Mesodermal cell (in vitro differentiated cells): Measurements from ENCODE around the gene XYLT1.

ENCODE experiments used
- H3K27ac ChIP-seq: 2 replicates; pipeline ENCODE4 v1.7.0; 2013; ENCODE audit warnings: mild to moderate bottlenecking, low read depth, low read length, moderate library complexity; ENCODE audit not compliant: severe bottlenecking
- H3K36me3 ChIP-seq: 2 replicates; pipeline ENCODE4 v1.7.1; 2013; ENCODE audit warnings: mild to moderate bottlenecking, low read length, moderate library complexity; ENCODE audit not compliant: control insufficient read depth, insufficient read depth
- H3K4me1 ChIP-seq: one replicate; pipeline ENCODE4 v1.7.1; 2013; ENCODE audit warnings: mild to moderate bottlenecking, low read length; ENCODE audit not compliant: insufficient read depth, control insufficient read depth, poor library complexity, severe bottlenecking
- H3K4me3 ChIP-seq: 2 replicates; pipeline ENCODE4 v1.7.0; 2013; ENCODE audit warnings: low read length, control low read depth, mild to moderate bottlenecking; ENCODE audit not compliant: insufficient read depth, poor library complexity, severe bottlenecking; ENCODE audit errors: extremely low read depth
- H3K9me3 ChIP-seq: 2 replicates; pipeline ENCODE4 v1.7.1; 2013; ENCODE audit warnings: mild to moderate bottlenecking, low read length, moderate library complexity; ENCODE audit not compliant: control insufficient read depth
- WGBS, 2 experiments: methylation state at CpG; one replicate each; pipeline ENCODE4 v1.1.5; 2013; ENCODE audit warnings: missing lambda C conversion rate in 2 of 2; ENCODE audit not compliant: insufficient coverage in 2 of 2; 5-methylcytosine and 5-hydroxymethylcytosine counted together

Gene XYLT1

GRCh38 chr16:17445421-17445820, 25.3 kb downstream of the XYLT1 start:
- Histone ChIP-seq H3K36me3 (peaks cover 5% of the 10 kb centered on the region), H3K4me1 (peaks cover 3% of the 10 kb centered on the region), H3K9me3 (no peaks in the 10 kb centered on the region), H3K27ac (no peak overlapping the region), H3K4me3 (no peak overlapping the region)
- 75 to 76% methylated on average over 11 to 12 of the region's 12 CpGs for WGBS, 2 experiments

GRCh38 chr16:17444658-17445057, 26.1 kb downstream of the XYLT1 start:
- Histone ChIP-seq H3K4me1 (peaks cover 3% of the 10 kb centered on the region), H3K36me3 (peaks cover 5% of the 10 kb centered on the region), H3K27ac (no peak overlapping the region), H3K9me3 (no peaks in the 10 kb centered on the region), H3K4me3 (no peak overlapping the region)
- WGBS, 2 experiments: 95 to 100% methylated on average over 1 of the region's 1 CpG

GRCh38 chr16:17440131-17440530, 30.6 kb downstream of the XYLT1 start:
- H3K27ac ChIP-seq: no peak overlapping the region
- no peak overlapping the region for H3K4me3 ChIP-seq
- no peaks in the 10 kb centered on the region for H3K4me1 ChIP-seq
- WGBS, 2 experiments: 93 to 98% methylated on average over 2 to 4 of the region's 4 CpGs
- H3K36me3 ChIP-seq: no peaks in the 10 kb centered on the region
- H3K9me3 ChIP-seq: no peaks in the 10 kb centered on the region

GRCh38 chr16:17439580-17439979, 31.2 kb downstream of the XYLT1 start:
- Histone ChIP-seq H3K27ac (no peak overlapping the region), H3K9me3 (no peaks in the 10 kb centered on the region), H3K36me3 (no peaks in the 10 kb centered on the region), H3K4me1 (no peaks in the 10 kb centered on the region), H3K4me3 (no peak overlapping the region)
- 77 to 83% methylated on average over 2 of the region's 3 CpGs for WGBS, 2 experiments

- H3K9me3 ChIP-seq: no peaks in the 10 kb centered on the region
- no peaks in the 10 kb centered on the region for H3K4me1 ChIP-seq
- no CpG with 5 or more reads among the region's 5 CpGs for WGBS, 2 experiments
- H3K4me3 ChIP-seq: no peak overlapping the region
- no peaks in the 10 kb centered on the region for H3K36me3 ChIP-seq
- no peak overlapping the region for H3K27ac ChIP-seq
Measured at GRCh38 chr16:17437981-17438380, 32.8 kb downstream of the XYLT1 start.

- Histone ChIP-seq H3K36me3 (no peaks in the 10 kb centered on the region), H3K27ac (no peak overlapping the region), H3K4me3 (no peak overlapping the region), H3K4me1 (no peaks in the 10 kb centered on the region), H3K9me3 (no peaks in the 10 kb centered on the region)
- WGBS, 2 experiments: 87 to 97% methylated on average over 7 to 9 of the region's 13 CpGs
Measured at GRCh38 chr16:17437127-17437720, 33.5 kb downstream of the XYLT1 start.

GRCh38 chr16:17435318-17435717, 35.4 kb downstream of the XYLT1 start:
- Histone ChIP-seq H3K4me3 (no peak overlapping the region), H3K27ac (no peak overlapping the region), H3K9me3 (no peaks in the 10 kb centered on the region), H3K36me3 (no peaks in the 10 kb centered on the region), H3K4me1 (no peaks in the 10 kb centered on the region)
- 94 to 96% methylated on average over 3 to 5 of the region's 5 CpGs for WGBS, 2 experiments

GRCh38 chr16:17433577-17434451, 36.9 kb downstream of the XYLT1 start:
- Histone ChIP-seq H3K27ac (no peak overlapping the region), H3K36me3 (no peaks in the 10 kb centered on the region), H3K4me3 (no peak overlapping the region), H3K9me3 (no peaks in the 10 kb centered on the region), H3K4me1 (no peaks in the 10 kb centered on the region)
- 65 to 100% methylated on average over 1 to 5 of the region's 13 CpGs for WGBS, 2 experiments

GRCh38 chr16:17432901-17433576, 37.7 kb downstream of the XYLT1 start:
- H3K27ac ChIP-seq: no peak overlapping the region
- no peaks in the 10 kb centered on the region for H3K9me3 ChIP-seq
- H3K36me3 ChIP-seq: no peaks in the 10 kb centered on the region
- no peak overlapping the region for H3K4me3 ChIP-seq
- 96 to 97% methylated on average over 3 to 5 of the region's 12 CpGs for WGBS, 2 experiments
- H3K4me1 ChIP-seq: no peaks in the 10 kb centered on the region

GRCh38 chr16:17431968-17432625, 38.7 kb downstream of the XYLT1 start:
- H3K4me1 ChIP-seq: no peaks in the 10 kb centered on the region

More at GRCh38 chr16:17431968-17432625, 38.7 kb downstream of the XYLT1 start:
- H3K9me3 ChIP-seq: no peaks in the 10 kb centered on the region
- no peak overlapping the region for H3K27ac ChIP-seq
- H3K4me3 ChIP-seq: no peak overlapping the region
- no peaks in the 10 kb centered on the region for H3K36me3 ChIP-seq
- 75 to 90% methylated on average over 3 to 5 of the region's 8 CpGs for WGBS, 2 experiments
